KBM-7 (cell line): ENCODE results near the gene SLC5A11.
"Not testable (repeated sequence)": the region's sequence is repeated elsewhere in the genome, so short reads cannot be mapped to it uniquely, and the experiment has no call there.

Source experiments
- DNase-seq: peaks from one replicate; pipeline ENCODE4 v3.0.0-alpha.2; 2015
- in situ Hi-C: fragments of 300-500 bp; cut with MboI; formaldehyde crosslinking; loops from 2 replicates; pipeline ENCODE4 v1.14.3; 2020; ENCODE audit warnings: low sequenced_read_pairs, low pct_unique_long_range_greater_than_20kb, mixed read lengths

The SLC5A11 gene, protein sequence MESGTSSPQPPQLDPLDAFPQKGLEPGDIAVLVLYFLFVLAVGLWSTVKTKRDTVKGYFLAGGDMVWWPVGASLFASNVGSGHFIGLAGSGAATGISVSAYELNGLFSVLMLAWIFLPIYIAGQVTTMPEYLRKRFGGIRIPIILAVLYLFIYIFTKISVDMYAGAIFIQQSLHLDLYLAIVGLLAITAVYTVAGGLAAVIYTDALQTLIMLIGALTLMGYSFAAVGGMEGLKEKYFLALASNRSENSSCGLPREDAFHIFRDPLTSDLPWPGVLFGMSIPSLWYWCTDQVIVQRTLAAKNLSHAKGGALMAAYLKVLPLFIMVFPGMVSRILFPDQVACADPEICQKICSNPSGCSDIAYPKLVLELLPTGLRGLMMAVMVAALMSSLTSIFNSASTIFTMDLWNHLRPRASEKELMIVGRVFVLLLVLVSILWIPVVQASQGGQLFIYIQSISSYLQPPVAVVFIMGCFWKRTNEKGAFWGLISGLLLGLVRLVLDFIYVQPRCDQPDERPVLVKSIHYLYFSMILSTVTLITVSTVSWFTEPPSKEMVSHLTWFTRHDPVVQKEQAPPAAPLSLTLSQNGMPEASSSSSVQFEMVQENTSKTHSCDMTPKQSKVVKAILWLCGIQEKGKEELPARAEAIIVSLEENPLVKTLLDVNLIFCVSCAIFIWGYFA

DNA sequence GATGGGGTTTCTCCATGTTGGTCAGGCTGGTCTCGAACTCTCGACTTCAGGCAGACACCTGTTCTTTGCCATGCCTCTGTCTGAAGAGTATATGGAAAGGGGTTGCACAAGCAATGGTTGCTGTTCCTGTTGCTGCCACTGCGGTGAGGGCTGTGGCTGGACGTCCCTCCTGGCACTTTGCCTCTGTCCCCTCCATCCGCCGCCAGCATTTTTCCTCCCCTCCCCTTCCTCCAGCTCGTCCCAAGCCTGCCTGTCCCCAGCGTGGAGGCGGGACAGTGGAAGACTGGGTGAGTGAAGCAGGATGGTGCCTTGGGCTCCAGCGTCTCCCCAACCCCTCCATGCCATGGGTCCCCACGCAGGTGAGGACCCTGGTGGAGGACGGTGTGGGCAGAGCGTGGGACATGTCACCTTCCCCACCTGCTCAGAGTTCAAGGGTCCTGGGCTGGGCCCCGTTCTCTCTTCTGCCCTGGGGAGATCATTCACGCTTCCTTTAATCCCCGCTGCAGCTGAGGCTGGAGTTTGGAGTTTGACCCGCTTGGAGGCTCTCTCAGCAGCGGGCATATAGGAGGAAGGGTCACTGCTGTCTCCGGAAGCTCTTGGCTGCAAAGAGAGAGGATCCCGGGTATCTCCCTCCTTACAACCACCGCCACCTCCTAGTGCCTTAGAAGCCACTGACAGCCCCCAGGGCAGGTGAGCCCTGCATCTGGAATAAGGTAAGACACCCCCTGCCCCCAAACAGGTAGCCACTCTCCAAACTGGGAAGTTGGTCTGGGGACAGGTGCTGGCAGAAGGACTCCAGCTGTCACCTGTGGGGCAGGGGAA lies at the start of gene SLC5A11:
SLC5A11 (plus strand) TSS at position 238 of the 822 bp plus-strand sequence. CDS start 12,681 bp downstream, outside the sequence.
- no peak for DNase-seq
- in situ Hi-C loops: no loop called here

DNA sequence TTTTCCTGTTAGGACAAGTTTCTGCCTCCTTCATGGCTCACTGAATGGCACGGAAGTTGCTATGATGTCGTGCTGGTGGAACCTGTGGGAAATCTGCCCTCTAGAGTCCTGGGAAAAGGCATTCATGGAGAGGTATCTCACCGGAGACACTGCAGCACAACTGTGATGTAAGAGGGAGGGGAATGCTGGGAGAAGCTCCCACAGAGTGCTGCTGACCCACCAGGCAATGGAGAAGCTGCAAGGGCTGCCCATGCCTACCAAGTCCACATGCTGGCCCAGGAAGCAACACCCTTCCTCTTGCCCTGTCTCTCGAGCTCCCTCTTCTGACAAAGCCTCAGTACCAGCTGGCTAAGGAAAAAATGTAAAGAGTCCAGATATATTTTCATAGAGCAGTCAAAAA lies 45.2 kb upstream of the SLC5A11 start:
- in situ Hi-C loops: no loop called here

DNA sequence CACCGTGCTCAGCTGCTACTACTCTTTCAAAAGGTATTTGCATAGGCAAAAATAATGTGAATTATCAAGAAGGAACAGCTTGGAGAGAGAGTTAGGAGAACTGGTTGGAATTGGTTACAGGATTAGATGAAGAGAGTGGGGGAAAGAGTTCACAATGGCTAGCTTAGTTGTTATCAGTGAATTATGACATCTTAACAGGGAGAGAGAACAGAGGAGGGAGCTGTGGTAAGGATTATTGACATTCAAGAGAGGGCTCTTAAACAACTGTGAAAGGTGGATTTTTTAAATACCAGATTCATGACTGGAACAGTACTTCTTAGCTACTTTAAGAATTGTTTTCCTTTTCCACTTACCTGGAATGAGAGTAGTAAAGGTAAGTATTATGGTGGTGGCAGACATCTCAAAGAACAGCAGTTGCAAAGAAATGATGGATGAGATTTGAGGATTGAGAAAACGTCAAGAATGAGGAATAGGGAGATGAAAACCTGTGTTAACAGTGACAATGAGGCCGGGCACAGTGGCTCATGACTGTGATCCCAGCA lies 43.9 kb upstream of the SLC5A11 start:
- in situ Hi-C loops: no loop called here

More for the DNA sequence above, 45.2 kb upstream of the SLC5A11 start:
- DNase-seq: no peak

DNA sequence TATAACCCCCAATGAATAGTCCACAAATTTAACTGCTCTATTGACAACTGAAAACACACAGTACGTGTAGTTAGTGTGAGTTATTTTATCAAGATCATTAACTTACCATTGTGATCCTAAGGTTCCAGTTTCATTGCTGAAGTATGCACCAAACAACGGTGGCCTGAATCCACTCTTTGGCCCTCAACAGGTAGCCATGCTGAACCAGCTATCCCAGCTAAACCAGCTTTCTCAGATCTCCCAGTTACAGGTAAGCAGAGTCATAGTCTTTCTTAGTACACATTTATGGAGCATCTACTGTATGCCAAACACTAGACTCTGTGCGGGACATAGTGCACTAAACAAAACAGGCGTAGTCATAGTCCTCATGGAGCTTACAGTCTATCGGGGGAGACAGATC lies 40.3 kb upstream of the SLC5A11 start:
- in situ Hi-C loops: no loop called here
- no peak for DNase-seq

More for the DNA sequence above, 43.9 kb upstream of the SLC5A11 start:
- no peak for DNase-seq

DNA sequence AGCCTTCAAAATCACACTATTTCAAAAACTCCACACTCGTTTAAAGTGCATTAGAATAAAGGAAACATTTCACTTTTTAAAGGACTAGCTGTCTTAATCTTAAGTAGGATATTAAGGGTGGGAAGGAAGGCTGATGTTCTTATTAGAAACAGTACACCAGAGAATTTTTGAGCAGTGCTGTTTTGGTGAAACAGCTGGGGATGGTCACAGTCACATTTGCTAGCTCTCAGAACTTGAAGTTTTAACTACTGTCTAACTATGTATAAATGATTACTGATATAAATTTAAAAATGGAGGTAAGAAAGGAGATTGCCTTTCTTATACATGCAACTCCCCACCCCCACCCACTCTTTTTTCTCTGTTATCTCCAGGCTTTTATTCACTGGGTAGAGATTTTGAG lies 38.5 kb upstream of the SLC5A11 start:
- in situ Hi-C loops: no loop called here
- DNase-seq: no peak

DNA sequence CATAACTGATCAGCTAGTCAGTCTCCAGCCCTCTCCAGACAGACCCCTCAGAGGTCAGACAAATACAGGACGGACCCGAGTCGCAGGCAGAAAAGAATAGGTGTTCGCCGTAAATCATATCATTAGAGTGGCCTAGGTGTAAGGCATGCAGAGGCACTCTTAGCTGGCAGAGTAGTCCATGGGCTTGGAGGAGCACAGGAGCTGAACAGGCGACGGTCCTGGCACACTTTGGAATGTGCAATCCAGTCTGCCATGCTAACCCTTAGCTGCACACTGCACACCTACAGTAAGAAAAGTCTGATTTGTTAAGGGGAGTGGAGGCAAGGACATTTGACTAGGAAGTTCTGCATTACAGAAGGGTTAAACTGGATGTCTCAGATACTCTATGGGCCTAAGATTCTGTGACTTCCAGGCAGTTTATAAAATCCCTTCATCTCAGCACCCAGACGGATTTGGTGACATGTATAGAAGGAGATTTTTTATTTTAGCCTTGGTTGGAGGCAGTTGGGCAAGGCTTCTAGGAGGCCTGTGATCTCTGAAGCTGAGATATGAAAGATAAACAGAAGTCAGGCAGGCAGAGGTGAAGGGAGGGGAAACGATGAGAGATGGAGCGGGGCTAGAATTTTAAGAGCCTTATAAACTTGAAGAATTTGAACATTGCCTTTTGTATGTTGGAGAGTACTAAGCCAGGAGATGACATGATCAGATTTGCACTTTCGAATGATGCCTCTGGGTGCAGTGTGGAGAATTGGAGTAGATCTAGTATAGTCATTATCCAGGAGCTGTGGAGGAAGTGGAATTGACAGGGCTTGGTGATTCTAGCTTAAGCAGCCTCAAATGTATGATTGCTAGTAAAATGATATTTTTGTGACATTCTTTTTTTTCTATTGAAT lies 34.6 kb upstream of the SLC5A11 start:
- no peak for DNase-seq
- in situ Hi-C loops: no loop called here

DNA sequence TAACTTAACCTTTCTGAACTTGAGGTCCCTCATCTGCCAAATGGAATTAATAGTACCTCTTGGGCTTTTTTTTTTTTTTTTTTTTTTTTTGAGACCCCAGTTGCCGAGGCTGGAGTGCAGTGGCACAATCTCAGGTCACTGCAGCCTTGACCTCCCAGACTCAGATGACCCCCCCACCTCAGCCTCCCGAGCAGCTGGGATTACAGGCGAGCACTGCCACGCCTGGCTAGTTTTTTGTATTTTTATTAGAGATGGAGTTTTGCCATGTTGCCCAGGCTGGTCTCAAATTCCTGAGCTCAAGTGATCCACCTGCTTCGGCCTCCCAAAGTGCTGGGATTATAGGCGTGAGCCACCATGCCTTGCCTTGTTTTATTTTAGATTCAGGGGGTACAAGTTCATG lies 33.0 kb upstream of the SLC5A11 start:
- in situ Hi-C loops, DNase-seq: not testable (repeated sequence)

DNA sequence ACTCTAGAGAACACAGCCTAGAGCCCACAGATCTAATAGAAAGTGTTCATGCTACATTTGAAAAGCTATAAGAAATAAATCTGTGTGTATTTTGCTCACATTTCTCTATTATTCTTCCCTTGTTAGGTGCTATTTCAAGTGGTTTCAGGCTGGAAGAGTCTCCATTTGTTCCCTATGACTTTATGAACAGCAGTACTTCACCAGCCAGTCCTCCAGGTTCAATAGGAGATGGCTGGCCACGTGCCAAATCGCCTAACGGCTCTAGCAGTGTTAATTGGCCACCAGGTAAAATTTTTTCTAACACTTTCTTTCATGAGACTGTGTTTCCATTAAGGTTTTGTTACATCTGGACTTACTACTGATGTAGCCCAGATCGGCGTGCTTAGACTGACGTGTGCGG lies 30.7 kb upstream of the SLC5A11 start:
- in situ Hi-C loops: no loop called here
- DNase-seq: no peak

DNA sequence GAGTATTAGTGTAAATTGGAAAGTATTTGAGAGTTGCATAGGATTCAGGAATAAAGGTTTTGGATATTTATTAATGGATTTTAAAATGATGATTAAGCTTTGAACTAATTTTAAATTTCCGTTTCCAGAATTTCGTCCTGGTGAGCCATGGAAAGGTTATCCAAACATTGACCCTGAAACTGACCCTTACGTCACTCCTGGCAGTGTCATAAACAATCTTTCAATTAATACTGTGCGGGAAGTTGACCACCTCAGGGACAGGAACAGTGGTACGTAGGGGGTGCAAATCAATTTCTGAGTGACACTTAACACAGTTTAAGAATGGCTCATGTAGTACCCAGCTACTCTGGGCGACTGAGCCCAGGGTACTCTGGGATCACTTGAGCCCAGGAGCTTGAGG lies 29.1 kb upstream of the SLC5A11 start:
- in situ Hi-C loops: no loop called here
- DNase-seq: no peak

DNA sequence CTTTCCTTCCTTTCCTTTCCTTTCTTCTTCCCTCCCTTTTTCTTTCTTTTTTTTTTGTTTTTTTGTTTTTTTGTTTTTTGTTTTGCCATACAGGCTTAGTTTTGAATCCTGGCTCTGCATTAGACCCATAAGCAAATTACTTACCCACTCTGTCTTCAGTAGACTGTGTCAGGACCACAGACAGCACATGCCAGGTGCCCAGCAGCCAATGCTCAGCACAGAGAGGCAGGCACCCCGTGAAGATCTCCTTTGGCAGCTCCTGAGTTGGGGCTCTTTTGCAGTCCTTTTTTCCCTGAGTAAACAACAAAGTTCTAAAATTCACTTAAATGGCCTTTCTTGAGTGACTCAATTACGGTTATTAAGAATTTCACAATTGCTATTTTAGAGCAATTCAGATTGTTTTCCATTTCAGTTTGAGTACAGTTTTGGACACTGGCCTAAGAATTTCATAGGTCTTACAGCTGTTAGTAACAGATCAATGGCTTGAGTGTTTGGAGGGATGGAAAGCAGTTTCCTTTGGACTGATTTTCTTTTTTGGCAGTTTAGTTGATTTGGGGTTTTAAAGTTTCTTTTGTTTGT lies 26.2 kb upstream of the SLC5A11 start:
- DNase-seq: no peak
- in situ Hi-C loops: no loop called here

DNA sequence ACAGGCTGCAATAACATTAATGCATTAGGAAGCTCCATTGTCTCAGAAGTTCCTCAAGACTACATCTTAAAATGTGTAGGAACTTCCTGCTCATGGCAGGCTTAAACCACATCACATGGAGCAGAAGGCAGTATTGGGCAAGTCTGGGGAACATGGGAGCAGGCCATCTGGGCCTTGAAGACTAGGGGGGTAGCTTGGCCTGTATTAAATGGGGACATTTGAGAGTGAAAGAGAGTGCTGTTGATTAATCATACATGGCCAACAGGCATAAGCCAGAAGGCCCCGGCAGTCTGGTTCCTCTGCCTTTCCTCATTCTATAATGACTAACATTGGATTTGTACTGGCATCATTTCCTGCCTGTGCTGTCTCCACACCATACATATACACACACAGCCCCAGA lies 25.2 kb upstream of the SLC5A11 start:
- peak; percentile 21 for DNase-seq
- in situ Hi-C loops: no loop called here

DNA sequence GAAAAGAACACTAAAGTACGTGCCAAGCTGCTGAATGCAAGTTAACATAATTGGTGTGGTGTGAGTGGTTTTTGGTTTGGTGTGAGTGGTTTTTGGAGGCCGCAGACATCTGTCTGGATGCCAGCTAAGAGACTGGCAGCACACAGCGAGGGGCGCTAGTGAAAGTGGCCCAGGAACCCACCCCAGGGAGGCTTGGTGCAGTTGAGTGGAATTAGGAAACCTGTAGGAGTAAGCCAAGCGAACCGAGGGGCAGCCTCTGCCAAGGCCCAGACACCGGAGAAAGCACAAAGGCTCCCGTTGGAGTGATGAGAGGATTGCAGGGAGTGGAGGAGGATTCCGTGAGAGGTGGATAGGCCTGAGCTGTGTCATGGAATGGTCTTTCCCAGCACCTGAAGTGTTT lies 24.6 kb upstream of the SLC5A11 start:
- no peak for DNase-seq
- in situ Hi-C loops: no loop called here

DNA sequence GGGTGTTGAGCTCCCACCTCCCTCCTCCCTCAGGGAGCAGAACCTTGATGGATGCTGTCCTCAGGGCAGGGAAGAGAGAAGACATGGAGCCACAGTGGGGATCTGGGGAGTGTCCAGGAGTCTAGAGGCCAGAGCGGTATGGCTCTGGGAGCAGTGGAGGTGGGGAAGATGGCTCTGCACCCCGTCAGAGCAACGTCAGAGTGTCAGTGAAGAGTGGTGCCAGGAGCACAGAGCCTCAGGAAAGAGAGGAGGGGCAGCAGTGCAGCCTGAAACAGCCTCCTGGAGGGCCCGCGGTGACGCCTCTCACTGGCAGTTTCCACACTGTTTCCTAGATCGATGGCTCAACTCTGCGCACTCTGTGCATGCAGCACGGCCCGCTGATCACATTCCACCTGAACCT lies 23.2 kb upstream of the SLC5A11 start:
- in situ Hi-C loops: no loop called here
- DNase-seq: no peak

DNA sequence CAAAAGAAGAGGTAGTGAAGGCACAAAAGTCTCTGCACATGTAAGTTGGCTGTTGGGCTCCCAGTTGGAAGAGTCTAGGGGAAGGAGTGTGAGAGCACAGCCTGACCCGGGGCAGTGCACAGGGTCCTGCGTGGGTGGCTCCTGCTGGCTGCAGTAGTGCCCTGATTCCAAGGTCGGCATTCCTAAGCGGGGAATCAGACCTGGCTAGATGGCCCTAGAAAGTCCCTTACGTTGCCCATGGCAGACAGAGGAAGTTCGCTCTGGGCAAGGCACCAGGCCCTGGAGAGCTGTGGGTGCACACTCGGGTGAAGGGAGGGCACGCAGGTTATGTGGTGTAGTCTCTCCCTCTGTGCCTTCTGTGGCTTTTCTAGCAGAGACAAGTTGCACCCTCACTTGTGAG lies 22.8 kb upstream of the SLC5A11 start:
- in situ Hi-C loops: no loop called here

DNA sequence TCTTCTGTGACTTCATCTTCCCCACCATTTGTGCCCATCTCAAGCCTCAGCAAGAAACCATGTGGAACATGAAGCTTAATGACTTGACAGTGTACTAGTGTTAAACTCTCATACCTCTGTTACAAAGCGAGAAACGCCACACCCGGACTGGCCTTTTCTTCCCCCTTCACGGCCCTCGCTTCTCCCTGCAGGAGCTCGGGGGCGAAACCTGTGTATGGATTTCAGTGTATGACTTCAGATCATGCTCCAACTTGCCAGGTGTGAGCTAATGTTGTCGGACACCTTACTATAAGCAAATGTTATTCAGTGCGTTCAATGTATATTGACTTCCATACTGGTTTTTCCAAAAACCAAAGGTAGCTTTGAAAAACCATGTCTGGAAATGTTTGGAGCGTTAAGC lies 20.1 kb upstream of the SLC5A11 start:
- in situ Hi-C loops: no loop called here
- no peak for DNase-seq

More for the DNA sequence above, 22.8 kb upstream of the SLC5A11 start:
- no peak for DNase-seq

DNA sequence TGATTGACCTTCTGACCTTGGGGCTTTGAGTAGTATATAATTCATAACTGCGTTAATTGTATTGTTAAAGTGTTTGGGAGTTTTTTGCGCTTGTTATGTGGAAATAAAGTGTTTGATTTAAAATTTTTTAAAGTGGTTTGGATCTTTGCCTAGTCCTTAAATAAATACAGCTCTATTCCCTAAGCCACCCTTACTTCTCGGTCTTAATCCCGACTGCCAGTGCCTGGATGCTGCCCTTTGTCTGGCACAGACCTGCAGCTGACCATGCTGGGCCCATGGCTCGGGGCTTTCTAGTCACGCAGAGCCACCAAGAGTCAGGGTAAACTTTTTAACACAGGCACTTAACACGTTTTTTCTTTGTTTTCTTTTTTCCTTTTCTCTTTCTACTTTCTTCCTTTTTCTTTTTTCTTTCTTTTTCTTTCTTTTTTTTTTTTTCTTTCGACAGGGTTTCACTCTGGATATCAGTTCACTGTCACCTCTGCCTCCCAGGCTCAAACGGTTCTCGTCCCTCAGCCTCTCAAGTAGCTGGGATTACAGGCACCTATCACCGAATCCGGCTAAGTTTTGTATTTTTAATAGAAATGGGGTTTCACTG lies 19.6 kb upstream of the SLC5A11 start:
- in situ Hi-C loops: no loop called here
- DNase-seq: no peak

DNA sequence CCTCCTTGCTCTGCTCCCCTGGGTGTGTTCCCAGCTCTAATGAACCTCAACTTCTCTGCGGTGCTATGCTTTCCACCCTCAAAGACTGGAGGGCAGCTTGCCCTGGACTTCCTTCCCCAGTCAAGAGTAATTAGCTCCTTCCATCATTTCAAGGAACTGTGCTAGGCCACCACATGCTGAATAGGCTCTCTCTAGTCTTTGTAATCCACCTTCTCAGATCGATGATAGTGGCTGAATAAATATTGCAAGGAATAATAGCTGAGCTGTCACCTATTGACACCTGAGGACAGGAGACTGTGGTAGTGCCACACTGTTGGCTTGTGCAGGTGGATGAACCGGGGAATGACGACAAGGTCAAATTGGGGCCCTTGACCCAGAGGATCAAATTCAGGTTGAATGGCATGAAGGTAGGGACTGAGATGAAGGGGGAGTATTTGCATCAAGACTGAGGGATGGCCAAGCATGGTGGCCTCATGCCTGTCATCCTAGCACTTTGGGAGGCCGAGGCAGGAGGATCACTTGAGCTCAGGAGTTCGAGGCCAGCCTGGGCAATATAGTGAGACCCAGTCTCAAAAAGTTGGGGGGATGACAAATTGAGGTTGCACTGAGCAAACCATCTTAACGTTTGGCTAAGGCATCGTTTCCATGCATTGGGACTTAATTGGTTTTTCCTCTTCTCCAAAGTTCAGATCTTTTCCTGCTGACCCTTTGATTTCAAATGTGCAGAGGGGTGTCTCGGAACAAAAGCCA lies 18.8 kb upstream of the SLC5A11 start:
- no peak for DNase-seq
- in situ Hi-C loops: no loop called here
